IMR-90 (cell line): ENCODE data around the gene CTNNA2. TPM values are rescaled to one million over a fixed set of nuclear protein-coding genes. Genes with fewer than 3 reads are reported as not detected.

ENCODE experiments used
- ATAC-seq: fragments of 200-7000 bp; cut with Tn5 transposase; 2 replicates; pipeline ENCODE4 v1.9.1; 2020; ENCODE audit warnings: low read depth, mild to moderate bottlenecking, moderate library complexity
- BruUV-seq: library from RNA; stranded (reverse); fragments of 400-500 nt; replicated peaks from 2 replicates; lab custom pipeline; 2021; lab: Mats Ljungman, UMichigan
- CTCF ChIA-PET: fragments of 300-600 bp; formaldehyde crosslinking; extraction: SDS; loops from one replicate; lab custom pipeline; 2021; ENCODE audit warnings: antibody characterized with exemption; lab: Yijun Ruan, JAX
- POLR2A ChIA-PET: fragments of 300-600 bp; sonication (Branson Sonifier 250); formaldehyde crosslinking; loops from one replicate; lab custom pipeline; 2022; ENCODE audit warnings: antibody characterized with exemption; ENCODE audit not compliant: unreplicated experiment; lab: Charles Lee
- DNase-seq: peaks from one replicate; pipeline ENCODE4 v3.0.0; 2013
- H2AFZ ChIP-seq: replicated peaks from 2 replicates; pipeline ENCODE3; 2013; ENCODE audit warnings: low read length, mild to moderate bottlenecking; ENCODE audit not compliant: poor library complexity
- H2AK5ac ChIP-seq: 2 replicates; pipeline ENCODE4 v1.6.1; 2013; ENCODE audit warnings: low read depth, low read length, inconsistent platforms
- H2AK9ac ChIP-seq: replicated peaks from 2 replicates; pipeline ENCODE3; 2013; ENCODE audit warnings: mild to moderate bottlenecking, low read depth, low read length, moderate library complexity; ENCODE audit not compliant: poor library complexity
- H2BK120ac ChIP-seq: 2 replicates; pipeline ENCODE4 v1.6.1; 2013; ENCODE audit warnings: low read depth, low read length, inconsistent platforms
- H2BK15ac ChIP-seq: 3 replicates; pipeline ENCODE4 v1.6.1; 2013; ENCODE audit warnings: low read depth, low read length, inconsistent platforms
- H2BK20ac ChIP-seq: 2 replicates; pipeline ENCODE4 v1.6.1; 2013; ENCODE audit warnings: low read depth, mild to moderate bottlenecking, inconsistent platforms, low read length, moderate library complexity
- H2BK5ac ChIP-seq: 2 replicates; pipeline ENCODE4 v1.6.1; 2013; ENCODE audit warnings: mild to moderate bottlenecking, low read depth, low read length, inconsistent platforms; ENCODE audit not compliant: poor library complexity, severe bottlenecking
- H3K14ac ChIP-seq: replicated peaks from 2 replicates; pipeline ENCODE4 v1.6.1; 2013; ENCODE audit warnings: low read depth, low read length, inconsistent platforms
- H3K18ac ChIP-seq: 2 replicates; pipeline ENCODE4 v1.6.1; 2013; ENCODE audit warnings: low read depth, low read length, control low read depth
- H3K23ac ChIP-seq: 2 replicates; pipeline ENCODE4 v1.6.1; 2013; ENCODE audit warnings: low read depth, low read length, inconsistent platforms
- H3K27ac ChIP-seq: 2 replicates; pipeline ENCODE4 v1.5.1; 2013; ENCODE audit warnings: mild to moderate bottlenecking, control low read depth, low read length; ENCODE audit not compliant: insufficient read depth
- H3K27me3 ChIP-seq: 2 replicates; pipeline ENCODE4 v1.6.1; 2013; ENCODE audit warnings: low read length; ENCODE audit not compliant: control insufficient read depth, insufficient read depth
- H3K36me3 ChIP-seq: 2 replicates; pipeline ENCODE4 v1.6.1; 2013; ENCODE audit warnings: low read length, mixed read lengths; ENCODE audit not compliant: control insufficient read depth, insufficient read depth
- H3K4ac ChIP-seq: 2 replicates; pipeline ENCODE4 v1.6.1; 2013; ENCODE audit warnings: low read depth, low read length, inconsistent platforms
- H3K4me1 ChIP-seq: 2 replicates; pipeline ENCODE4 v1.6.1; 2013; ENCODE audit warnings: low read length, mixed read lengths; ENCODE audit not compliant: control insufficient read depth, insufficient read depth
- H3K4me2 ChIP-seq: 2 replicates; pipeline ENCODE4 v1.6.1; 2013; ENCODE audit warnings: low read depth, mild to moderate bottlenecking, control low read depth, low read length, moderate library complexity
- H3K4me3 ChIP-seq: 2 replicates; pipeline ENCODE4 v1.5.1; 2013; ENCODE audit warnings: low read depth, mild to moderate bottlenecking, control low read depth, low read length, moderate library complexity; ENCODE audit not compliant: insufficient read depth
- H3K56ac ChIP-seq: 2 replicates; pipeline ENCODE4 v1.6.1; 2013; ENCODE audit warnings: low read length, inconsistent platforms; ENCODE audit not compliant: insufficient read depth; ENCODE audit errors: extremely low read depth
- H3K79me1 ChIP-seq, 2 experiments: 2 replicates each; pipeline ENCODE4 v1.6.1; 2013; ENCODE audit warnings: low read length in 2 of 2, inconsistent platforms in 1 of 2, low read depth in 1 of 2
- H3K9ac ChIP-seq: 2 replicates; pipeline ENCODE4 v1.6.1; 2013; ENCODE audit warnings: low read depth, low read length, control low read depth
- H3K9me1 ChIP-seq: 2 replicates; pipeline ENCODE4 v1.6.1; 2013; ENCODE audit warnings: low read length, inconsistent platforms; ENCODE audit not compliant: insufficient read depth
- H3K9me3 ChIP-seq: 2 replicates; pipeline ENCODE4 v1.6.1; 2013; ENCODE audit warnings: low read length; ENCODE audit not compliant: control insufficient read depth, insufficient read depth
- H4K20me1 ChIP-seq: 2 replicates; pipeline ENCODE4 v1.6.1; 2013; ENCODE audit warnings: low read length, inconsistent platforms; ENCODE audit not compliant: insufficient read depth
- H4K5ac ChIP-seq: 2 replicates; pipeline ENCODE4 v1.6.1; 2013; ENCODE audit warnings: mild to moderate bottlenecking, low read depth, low read length, control low read depth
- H4K8ac ChIP-seq, 2 experiments: 2 replicates each; pipeline ENCODE4 v1.6.1; 2013; ENCODE audit warnings: low read depth in 2 of 2, low read length in 2 of 2, control low read depth in 1 of 2, inconsistent platforms in 1 of 2
- H4K91ac ChIP-seq: 2 replicates; pipeline ENCODE4 v1.6.1; 2013; ENCODE audit warnings: low read depth, low read length, inconsistent platforms; ENCODE audit not compliant: insufficient read depth
- CEBPB ChIP-seq: IDR thresholded peaks from 2 replicates; pipeline ENCODE4 v1.6.1; 2012; ENCODE audit warnings: low read depth, low read length, improper control_type of control experiment
- ELK1 ChIP-seq: fragments of 150-350 bp; IDR thresholded peaks from 2 replicates; pipeline ENCODE4 v1.6.1; 2016; ENCODE audit warnings: low read depth, mild to moderate bottlenecking, low read length, moderate library complexity, borderline replicate concordance
- MXI1 ChIP-seq: IDR thresholded peaks from 2 replicates; pipeline ENCODE4 v1.6.1; 2012; ENCODE audit warnings: low read depth, mild to moderate bottlenecking, low read length, moderate library complexity, borderline replicate concordance
- NFE2L2 ChIP-seq: fragments of 150-350 bp; IDR thresholded peaks from 2 replicates; pipeline ENCODE4 v1.6.1; 2016; ENCODE audit warnings: low read depth, mild to moderate bottlenecking, low read length
- RAD21 ChIP-seq: IDR thresholded peaks from 2 replicates; pipeline ENCODE4 v1.6.1; 2012; ENCODE audit warnings: low read length, improper control_type of control experiment
- RCOR1 ChIP-seq: IDR thresholded peaks from 2 replicates; pipeline ENCODE4 v1.6.1; 2012; ENCODE audit warnings: mild to moderate bottlenecking, low read length, improper control_type of control experiment; ENCODE audit not compliant: insufficient replicate concordance
- RFX5 ChIP-seq: IDR thresholded peaks from 2 replicates; pipeline ENCODE4 v1.8.0; 2012; ENCODE audit warnings: low read depth, mild to moderate bottlenecking, low read length, moderate library complexity
- SMC3 ChIP-seq: fragments of 150-350 bp; IDR thresholded peaks from 2 replicates; pipeline ENCODE4 v1.6.1; 2016; ENCODE audit warnings: low read depth, mild to moderate bottlenecking, antibody characterized with exemption, low read length, moderate library complexity
- WGBS, 2 experiments: methylation state at CpG; one replicate each; pipeline versions ENCODE4 v1.1.5 to v1.1.7; 2013; ENCODE audit warnings: missing lambda C conversion rate in 2 of 2; ENCODE audit not compliant: insufficient read length in 1 of 2; ENCODE audit errors: extremely low coverage in 2 of 2; 5-methylcytosine and 5-hydroxymethylcytosine counted together
- dilution Hi-C: fragments of 300-500 bp; cut with HindIII; formaldehyde crosslinking; loops from one replicate; pipeline ENCODE4 v1.14.3; 2018; ENCODE audit warnings: low sequenced_read_pairs; ENCODE audit not compliant: unreplicated experiment
- in situ Hi-C: fragments of 300-500 bp; cut with MboI; formaldehyde crosslinking; loops from 3 replicates; pipeline ENCODE4 v1.14.3; 2019; ENCODE audit warnings: low sequenced_read_pairs, inconsistent platforms, mixed read lengths
- intact Hi-C: fragments of 100-400 bp; cut with micrococcal nuclease; formaldehyde crosslinking; loops from 2 replicates; pipeline ENCODE4 v1.10.0; 2022
- polyA plus RNA-seq, 3 experiments: library from polyadenylated mRNA; depleted of rRNA; stranded (reverse); fragments of >200 nt; gene quantifications; 2 replicates each; pipeline ENCODE4 v1.2.3, GENCODE V29; 2012; ENCODE audit warnings: low replicate concordance in 1 of 3
- total RNA-seq: library from RNA; depleted of rRNA; stranded (reverse); fragments of >200 nt; gene quantifications from 2 replicates; pipeline ENCODE4 v1.2.3, GENCODE V29; 2012
- TF ChIP-seq, protein P1 (sequence below): conservative IDR thresholded peaks from 2 replicates; pipeline ENCODE4 v1.5.1; 2012; ENCODE audit warnings: mild to moderate bottlenecking, low read depth, low read length, improper control_type of control experiment

CTNNA2 gene
- total and polyA plus RNA-seq, 2 of the 4 experiments (the other 2 are of a cell fraction) = not detected

GRCh38 chr2:80510716-80511115, 997.9 kb downstream of the CTNNA2 start:
- H3K56ac ChIP-seq = no peak overlapping the region
- H4K5ac ChIP-seq = no peak overlapping the region
- no peaks in the 10 kb centered on the region for H3K9me3 ChIP-seq
- H3K23ac ChIP-seq = no peak overlapping the region
- H2BK20ac ChIP-seq = no peak overlapping the region
- H2BK120ac ChIP-seq = no peak overlapping the region
- H2BK15ac ChIP-seq = no peak overlapping the region
- intact Hi-C loops (no loop called here), dilution Hi-C loops (no loop called here), in situ Hi-C loops (loop anchor here (25.0 kb wide), 1 partner anchor 448 kb away; no protein-coding TSS in a partner anchor)
- no peak overlapping the region for H2BK5ac ChIP-seq
- H3K36me3 ChIP-seq = no peaks in the 10 kb centered on the region
- H3K14ac ChIP-seq = no peak overlapping the region
- no TSS peak for BruUV-seq
- no CpG with 5 or more reads among the region's 3 CpGs for WGBS, 2 experiments
- H2AFZ ChIP-seq = no peak overlapping the region
- CTCF ChIA-PET = interaction anchor here (1.4 kb wide), 1 partner anchor 11 kb away, joined by 5 read pairs; no protein-coding TSS in a partner anchor
- no peaks in the 10 kb centered on the region for H3K9me1 ChIP-seq
- H3K4me3 ChIP-seq = no peak overlapping the region
- no peaks in the 10 kb centered on the region; the same call in 1 of the 2 replicates for H3K27me3 ChIP-seq
- no peak overlapping the region for H4K91ac ChIP-seq
- H4K20me1 ChIP-seq = no peaks in the 10 kb centered on the region
- no peaks in the 10 kb centered on the region for H3K4me1 ChIP-seq
- no peak overlapping the region for H2AK9ac ChIP-seq
- no peak overlapping the region for H3K9ac ChIP-seq
- no peaks in the 10 kb centered on the region for H3K79me1 ChIP-seq
- no peak overlapping the region for H3K18ac ChIP-seq
- H3K4ac ChIP-seq = no peak overlapping the region
- no peak overlapping the region for H3K4me2 ChIP-seq
- H2AK5ac ChIP-seq = no peak overlapping the region
- H4K8ac ChIP-seq = no peak overlapping the region
- TF ChIP-seq MXI1 (no peak), CEBPB (no peak), ELK1 (no peak), NFE2L2 (no peak), RCOR1 (no peak), RFX5 (no peak), SMC3 (no peak), RAD21 (no peak)
- TF ChIP-seq, protein P1, sequence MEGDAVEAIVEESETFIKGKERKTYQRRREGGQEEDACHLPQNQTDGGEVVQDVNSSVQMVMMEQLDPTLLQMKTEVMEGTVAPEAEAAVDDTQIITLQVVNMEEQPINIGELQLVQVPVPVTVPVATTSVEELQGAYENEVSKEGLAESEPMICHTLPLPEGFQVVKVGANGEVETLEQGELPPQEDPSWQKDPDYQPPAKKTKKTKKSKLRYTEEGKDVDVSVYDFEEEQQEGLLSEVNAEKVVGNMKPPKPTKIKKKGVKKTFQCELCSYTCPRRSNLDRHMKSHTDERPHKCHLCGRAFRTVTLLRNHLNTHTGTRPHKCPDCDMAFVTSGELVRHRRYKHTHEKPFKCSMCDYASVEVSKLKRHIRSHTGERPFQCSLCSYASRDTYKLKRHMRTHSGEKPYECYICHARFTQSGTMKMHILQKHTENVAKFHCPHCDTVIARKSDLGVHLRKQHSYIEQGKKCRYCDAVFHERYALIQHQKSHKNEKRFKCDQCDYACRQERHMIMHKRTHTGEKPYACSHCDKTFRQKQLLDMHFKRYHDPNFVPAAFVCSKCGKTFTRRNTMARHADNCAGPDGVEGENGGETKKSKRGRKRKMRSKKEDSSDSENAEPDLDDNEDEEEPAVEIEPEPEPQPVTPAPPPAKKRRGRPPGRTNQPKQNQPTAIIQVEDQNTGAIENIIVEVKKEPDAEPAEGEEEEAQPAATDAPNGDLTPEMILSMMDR = no peak
- POLR2A ChIA-PET = no interaction called here
- no peak for ATAC-seq
- H3K27ac ChIP-seq = no peak overlapping the region
- DNase-seq = no peak
